ENCODE measurements around the gene KIF6.

The KIF6 gene

DNA sequence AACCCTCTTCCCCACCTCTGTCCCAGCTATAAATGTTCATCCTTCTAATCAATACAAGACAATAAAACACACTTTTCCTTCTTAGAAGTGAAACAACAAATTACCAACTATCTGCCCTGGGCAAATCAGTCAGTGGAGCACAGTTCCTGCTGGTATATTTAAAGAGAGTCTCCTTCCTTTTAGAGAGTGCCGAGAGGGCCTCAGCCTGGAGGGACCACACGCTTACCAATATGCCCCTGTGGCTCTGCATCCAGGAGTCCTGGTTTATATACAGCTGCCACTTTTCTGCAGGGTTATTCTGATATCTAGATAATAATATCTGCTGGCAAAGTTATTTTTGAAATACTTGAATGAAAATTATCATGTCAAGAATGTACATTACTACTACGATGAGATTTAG is 315.3 kb downstream of the KIF6 start:
- no peak for DNase-seq

DNA sequence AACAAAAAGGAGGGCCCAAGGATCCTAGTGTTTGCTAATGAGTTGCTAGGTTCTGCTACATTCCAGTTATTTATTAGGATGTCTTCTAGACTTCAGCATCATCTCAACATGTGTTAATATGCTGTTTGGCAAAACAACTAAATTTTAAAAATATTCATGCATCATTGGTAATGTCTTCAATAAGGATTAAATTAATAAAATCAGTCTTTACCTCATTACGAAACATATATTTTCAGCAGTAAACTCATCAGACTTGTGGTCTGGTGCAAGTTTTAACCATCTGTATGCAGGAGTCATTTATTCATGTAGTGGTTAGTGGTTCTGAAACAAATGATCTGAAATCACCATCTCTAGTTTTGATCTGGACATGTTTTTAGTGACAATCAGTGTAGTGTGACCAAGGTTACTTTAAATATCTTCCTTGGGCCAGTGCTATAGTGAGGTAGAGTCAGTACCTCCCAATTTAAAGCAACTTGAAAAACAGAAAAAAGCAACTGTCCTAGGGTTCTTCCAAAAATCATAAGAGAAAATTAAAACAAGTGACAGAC is 317.7 kb downstream of the KIF6 start:
- DNase-seq: no peak

DNA sequence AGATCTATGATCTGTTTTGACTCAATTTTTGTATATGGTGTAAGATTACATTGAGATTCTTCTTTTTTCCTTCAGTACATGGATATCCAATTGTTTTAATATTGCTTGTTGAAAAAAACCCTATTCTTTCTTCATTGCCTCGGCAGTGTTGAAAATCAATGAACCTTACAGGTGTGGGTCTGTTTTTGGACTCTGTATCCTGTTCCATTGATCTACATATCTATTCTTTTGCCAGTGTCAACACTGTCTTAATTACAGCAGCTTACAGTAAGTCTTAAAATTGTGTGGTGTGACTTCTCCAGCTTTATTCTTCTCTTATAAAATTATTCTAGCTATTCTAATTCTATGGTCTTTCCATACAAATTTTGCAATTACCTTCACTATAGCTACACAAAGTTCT is 320.9 kb downstream of the KIF6 start:
- no peak for DNase-seq

DNA sequence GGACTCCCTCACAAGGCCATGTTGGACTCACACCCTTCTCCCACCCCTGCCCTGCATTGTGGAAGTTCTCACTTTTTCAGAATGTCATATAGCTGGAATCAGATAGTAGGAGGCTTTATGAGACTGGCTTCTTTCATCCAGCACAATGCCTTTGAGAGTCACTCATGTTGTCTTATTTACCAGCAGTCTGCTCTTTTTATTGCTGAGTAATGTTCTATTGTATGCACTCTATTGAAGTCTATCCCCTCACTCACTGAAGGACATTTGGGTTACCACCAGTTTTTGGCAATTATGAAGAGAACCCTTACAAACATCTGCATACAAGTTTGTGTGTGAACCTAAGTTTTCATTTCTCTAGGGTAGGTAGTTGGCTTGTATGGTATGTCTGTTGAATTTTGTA is 321.9 kb downstream of the KIF6 start:
- no peak for DNase-seq

DNA sequence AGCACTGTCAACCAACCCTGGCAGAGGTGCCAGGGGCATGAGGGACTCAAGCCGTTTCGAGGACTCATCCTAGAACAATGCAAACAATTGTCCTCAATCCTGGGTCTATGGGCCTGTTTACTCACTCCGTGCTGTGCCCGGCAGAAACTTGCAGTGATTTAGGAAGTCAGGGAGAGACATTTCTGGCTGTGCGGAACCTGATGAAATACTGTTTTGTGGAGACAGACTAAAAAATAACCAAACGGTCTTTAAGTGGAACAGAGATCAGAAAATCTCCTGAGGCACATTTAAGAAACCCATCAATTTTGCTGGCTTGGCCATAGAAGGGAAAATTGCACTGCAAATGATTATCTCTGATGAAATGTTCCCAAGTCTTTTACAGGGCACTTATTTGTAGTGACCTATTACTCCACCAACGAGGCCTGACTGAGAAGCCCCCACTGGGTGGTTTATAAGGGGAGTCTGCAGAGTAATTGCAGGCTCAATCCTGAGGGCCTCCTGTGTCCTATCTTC is 322.9 kb downstream of the KIF6 start:
- DNase-seq: no peak

DNA sequence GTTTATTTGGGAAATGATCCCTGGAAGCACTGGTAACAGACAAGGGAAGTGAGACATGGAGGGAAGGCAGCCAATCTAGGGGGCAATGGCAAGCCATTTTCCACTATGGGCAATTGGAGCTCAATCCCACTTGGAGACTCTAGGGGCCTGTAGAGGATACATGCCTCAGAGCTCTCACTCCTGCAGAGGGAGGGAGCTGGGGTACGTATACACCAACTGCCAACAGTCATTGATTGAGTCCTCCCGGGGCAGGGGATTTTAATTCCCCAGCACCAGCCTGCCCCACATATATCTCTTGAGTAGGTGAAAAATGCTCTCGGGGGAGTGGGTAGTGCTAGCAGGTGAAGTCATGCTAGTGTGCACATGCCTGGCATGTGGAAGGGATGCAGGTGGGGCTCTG is 323.8 kb downstream of the KIF6 start:
- DNase-seq: no peak

DNA sequence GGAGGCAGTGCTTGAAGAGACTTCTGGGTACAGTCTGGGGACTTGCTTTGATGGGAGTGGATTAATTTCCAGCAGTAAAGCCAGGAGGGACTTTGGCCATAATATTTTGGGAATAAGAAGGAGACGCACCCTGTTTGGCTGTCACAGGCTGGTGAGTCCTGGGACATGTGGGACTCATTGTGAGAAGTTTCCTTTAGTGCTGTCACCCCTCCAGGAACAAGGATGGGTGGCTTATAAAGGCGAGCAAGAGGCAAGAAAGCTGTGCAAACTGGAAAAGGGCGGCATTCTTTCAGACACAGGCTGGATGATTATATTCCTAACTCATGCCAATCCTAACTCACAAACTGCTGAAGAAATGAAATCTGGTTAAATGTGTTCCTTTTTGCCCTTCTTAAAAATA is 325.2 kb downstream of the KIF6 start:
- no peak for DNase-seq

DNA sequence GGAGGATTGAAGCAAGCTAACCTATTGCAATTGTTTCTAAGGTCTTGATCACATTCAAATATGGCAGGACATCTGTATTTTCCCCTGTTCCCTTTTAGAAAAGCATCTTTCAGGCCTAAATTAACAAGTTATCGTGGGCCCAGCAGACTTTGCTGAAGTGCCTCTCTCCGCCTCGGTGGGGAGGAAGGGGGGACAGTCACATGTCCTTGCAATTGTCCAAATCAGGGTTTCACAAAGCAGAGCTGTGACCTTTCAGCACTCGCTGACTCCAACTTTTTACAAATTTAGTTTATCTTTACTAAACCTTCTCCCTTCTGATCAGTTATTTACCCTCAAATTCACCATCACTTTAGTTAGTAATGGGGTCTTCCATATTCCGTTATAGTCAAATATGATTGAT is 328.4 kb downstream of the KIF6 start:
- no peak for DNase-seq

DNA sequence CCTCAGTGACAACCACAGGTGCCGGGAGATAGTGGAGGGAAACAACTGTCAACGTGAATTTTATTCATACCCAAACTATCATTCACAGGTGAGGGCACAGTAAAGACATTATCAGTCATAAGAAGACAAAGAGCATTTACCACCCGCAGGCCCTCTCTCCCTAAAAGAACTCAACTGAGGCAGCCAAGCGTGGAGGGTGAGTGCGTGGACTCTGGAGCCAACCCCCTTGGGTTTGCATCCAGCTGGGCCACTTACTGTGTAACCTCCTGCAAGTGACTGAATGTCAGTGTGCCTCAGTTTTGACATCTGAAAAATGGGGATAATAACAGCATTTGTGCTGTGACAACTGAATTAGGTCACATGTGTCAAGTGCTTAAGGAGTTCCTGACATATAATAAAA is 332.1 kb downstream of the KIF6 start:
- DNase-seq: no peak

DNA sequence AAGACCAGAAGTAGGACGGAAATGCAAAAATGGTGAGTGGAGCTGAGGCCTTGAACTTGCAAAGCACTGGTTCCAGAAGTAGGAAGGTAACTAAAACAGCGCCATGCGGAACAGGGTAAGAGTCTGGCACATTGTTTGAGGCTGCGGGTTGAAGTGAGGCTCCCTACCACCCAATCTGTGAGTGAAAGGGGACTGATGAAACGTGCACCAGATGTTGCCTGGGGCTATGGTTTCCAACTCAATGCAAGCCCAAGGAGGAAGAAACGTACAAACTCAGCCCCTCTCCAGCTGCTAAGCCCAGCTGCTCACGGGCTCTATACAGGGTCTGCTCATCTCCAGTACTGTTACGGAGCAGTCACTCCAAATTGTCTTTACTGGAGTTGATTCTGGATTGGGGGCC is 334.0 kb downstream of the KIF6 start:
- no peak for DNase-seq

DNA sequence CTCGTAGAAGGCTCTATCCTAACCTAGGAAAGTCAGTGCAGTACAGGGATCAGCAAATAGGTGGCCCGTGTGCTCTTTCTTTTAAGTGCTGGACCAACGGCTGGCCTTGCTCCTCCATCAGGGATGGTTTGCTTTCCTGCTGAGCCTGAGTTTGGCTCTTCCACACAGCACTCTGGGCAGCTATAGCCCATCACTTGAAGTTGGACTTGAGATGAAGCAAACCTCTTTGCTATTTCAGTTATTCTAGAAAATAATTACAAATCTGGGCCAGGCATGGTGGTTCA is 335.8 kb downstream of the KIF6 start:
- DNase-seq: no peak

DNA sequence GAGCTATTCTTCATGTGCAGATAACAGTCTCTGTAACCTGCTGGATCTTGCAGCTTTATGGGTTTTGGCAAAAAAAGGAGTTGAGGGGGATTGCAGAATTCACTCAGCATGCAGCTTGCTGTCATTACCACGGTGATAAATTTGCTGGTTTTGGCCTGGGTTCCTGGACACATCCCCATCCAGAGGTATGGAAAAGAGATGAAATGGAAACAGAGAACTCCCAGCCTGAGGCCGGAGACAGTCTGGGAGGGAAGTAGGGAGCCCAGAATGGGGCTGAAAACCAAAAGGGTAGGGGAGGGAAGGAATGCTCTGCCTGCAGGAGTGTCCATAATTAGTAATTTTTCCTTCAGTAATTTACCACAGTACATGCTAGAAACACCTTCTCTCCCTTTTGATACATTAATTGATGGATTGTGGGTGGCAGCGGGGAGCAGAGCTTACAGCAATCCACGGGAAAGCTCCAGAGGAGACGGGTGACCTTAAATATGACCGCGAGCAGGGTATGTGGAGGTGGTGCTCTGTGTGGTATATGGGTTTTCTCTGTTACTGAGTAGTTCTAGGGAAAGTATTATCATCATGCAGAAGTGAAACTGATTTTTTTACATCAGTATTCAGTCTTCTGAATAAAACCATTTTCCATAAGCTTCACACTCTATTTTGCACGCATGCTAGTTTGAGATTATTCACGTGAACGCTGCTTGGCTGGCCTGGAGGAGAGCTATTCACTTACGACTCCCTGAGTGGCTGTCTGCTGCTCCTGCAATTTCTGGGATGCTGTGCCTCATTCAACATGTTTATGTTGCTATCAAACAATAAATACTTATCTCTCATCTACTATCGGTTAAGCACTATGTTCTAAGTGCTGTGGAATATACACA is 336.4 kb downstream of the KIF6 start:
- DNase-seq: no peak

DNA sequence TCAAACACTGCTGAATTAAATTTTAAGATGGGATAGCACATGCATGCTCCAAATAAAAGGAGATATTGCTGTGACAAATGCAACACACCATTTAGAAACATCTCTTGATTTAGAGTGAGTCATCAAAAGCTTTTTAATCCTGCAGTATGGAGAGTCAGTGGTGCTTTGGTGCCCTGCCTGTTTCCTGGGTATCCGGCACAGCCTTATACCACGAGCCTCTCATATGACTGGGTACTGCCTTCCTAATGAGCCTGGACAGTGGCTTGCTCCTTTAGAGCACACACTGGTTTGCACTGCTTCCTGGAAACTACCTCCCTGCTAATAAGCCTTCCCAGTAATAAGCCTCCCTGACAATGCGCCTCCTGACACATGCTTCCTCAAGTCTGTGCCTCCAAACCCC is 337.4 kb downstream of the KIF6 start:
- no peak for DNase-seq

DNA sequence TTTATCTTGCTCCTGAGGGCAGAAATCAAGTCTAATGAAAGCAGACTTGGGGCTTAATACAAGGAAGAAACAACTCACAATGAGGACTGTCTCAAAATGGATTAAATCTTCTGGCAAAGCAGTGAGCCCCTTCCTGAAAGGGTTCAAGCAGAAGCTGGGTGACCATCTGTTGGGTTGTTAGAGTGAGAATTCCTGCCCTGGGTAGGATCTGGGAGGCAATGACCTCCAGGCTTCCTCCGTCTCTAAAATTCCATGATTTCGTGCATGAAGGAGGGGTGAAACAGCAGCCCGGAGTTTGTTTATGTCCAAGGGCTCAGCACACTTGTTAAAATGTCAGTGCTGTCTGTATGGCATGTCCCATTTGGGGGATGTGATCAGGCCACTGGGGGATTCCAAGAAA is 338.7 kb downstream of the KIF6 start:
- DNase-seq: no peak

DNA sequence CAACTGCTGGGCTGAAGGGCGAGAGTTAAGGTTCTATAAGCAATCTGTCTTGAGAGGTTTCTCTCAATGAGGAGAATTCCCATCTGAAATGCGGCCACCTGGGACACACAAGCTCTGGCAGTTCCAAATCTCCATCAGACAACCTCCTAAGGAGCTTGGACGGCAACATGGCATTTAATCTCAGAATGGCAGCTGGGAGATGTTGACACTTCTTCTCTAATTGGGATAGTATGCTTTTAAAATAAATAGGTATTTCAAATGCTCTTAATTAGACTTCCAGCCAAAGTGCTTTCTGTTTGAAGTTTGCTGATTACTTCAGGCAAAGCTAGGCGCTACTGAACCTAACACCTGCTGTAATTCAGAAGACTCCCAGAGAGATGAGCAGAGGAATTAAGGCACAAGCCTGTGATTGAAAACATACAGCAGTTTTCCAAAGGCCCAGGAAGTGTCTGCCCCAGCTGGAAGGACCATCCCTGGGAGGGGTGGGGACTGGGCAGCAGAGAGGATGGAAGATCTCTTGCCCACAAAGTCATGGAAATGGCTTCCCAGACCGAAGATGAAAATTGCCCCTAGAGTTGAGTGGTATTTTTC is 343.6 kb downstream of the KIF6 start:
- DNase-seq: no peak

DNA sequence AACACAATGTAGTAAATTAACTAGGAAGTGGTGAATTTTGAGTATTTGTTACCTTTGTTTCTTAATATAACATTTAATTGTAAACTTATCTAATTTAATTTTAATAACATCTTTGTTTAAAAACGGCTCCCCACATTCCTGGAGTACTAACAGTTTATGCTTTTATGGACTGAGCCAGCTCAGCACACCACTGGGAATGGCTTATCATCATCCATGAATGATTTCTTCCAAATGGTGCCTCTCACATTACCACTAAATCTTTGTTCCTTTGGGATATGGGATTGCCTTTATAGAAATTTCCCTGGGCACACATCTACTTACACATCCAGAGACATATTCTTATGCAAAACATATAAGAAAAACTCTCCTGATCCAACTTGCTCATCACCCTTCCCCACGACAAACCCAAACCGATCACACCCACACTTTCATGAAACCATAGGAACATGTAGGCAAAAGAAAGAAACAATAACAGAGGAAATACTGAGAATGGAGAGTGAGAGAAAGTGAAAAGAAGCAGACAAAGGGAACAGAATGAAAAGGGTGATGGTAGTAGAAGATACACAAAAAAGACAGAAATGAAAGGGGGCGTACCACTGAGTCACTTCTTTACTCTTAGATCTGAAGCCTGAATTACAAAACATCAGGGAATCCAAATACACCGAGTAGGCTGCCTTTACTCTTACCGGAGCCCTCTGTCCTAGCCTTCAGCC is 344.2 kb downstream of the KIF6 start:
- no peak for DNase-seq

DNA sequence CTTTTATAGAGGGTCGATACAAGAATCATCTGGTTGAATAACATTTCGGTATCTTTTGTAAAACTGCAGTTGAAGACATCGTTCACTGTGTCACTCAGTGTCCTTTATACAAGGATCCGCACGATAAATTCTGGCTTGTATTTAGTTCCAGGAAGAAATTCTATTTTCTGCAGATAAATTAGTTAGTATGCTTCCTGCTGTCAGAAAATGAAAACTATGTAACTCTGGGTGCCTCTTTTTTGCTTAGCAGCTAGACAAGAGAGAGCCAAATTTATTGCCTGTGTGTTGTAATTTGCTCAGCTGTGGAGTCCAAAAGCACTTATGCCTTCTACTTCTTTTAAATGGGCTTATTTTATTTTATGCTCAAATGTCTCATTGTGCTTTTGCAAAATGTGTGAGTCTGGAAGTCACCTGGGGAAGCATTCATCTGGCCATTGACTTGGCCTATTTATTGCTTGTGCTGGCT is 346.2 kb downstream of the KIF6 start:
- DNase-seq: no peak

DNA sequence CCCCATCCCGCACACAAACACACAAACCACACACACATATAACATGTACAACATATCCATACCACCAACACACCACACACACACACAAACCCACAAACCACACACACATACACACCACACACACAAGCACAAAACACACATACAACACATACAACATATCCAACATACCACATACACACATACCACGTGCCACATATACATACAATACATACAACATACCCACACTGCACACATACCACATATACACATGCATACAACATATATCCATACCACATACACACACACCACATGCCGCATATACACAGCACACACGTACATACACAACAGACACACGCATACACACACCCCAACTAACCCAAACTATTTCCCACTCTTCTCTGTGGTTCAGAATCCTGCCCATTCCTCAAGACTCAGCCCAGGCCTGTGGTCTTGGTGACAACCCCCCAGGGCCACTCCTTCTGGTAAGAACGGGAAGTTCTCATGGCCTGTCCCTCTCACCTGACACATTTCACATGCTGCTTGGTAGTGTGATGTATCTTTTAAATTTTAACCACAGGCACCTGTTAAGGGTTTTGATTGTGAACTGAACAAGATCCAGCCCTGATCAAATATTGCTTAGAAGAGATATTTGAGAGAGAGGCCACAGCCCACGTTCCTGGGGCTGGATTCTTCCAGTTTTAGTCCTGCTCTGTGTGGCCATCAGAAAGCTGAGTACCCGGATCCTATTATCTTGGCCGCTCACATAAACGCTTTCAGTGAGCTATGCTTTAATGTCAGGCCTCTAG is 346.8 kb downstream of the KIF6 start:
- no peak for DNase-seq

DNA sequence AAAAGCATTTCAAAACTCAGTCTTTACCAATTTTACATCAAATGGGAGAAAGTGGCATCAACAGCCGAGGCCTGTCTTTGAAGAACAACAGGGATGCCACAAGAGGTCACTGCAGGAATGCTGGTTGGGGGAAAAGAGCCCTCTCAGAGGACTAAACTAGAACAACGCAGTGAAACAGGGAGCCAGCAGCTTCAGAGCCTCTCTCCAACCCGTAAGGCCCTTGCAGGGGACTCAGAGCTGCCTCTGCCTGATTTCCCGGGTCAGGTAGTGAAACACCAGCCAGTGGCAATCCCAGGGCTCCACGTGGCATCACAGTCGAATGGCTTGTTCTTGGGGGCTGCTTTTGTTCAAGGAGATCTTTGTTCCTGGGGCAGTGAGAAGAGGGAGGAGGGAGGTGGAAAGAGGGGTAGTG is 347.7 kb downstream of the KIF6 start:
- no peak for DNase-seq

DNA sequence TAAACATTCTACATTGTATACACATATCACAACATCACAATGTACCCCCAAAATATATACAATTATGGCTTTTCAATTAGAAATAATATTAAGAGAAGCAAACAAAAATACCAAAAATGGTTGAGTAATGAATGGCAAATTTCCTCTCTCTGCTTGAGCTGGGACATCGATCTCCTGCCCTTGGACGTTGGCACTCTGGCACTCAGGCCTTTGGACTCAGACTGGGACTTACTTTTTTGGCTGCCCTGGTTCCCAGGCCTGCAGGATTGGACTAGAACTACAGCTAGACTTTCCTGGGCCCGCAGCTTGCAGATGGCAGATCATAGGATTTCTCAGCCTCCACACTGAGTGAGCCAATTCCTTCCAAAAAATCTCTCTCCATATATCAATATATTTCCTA is 349.8 kb downstream of the KIF6 start:
- DNase-seq: no peak

DNA sequence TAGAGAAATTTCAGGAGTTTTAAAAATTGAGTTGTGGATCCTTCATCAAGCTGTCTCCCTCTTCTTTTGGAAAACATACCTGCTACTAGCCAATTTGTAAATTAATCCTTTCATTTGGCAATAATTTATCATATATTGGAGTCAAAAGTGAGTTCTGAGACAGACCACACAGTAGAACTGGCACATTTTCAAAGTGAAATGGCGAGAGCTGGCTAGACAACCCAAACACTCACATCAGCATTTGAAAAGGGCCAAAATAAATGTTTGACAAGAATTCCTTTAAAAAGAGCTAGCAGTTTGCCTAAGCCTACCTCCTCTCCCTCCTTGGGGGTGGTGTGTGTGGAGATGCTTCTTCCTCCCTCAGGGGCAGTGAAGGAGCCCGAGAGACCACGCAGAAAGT is 354.8 kb downstream of the KIF6 start:
- DNase-seq: no peak

DNA sequence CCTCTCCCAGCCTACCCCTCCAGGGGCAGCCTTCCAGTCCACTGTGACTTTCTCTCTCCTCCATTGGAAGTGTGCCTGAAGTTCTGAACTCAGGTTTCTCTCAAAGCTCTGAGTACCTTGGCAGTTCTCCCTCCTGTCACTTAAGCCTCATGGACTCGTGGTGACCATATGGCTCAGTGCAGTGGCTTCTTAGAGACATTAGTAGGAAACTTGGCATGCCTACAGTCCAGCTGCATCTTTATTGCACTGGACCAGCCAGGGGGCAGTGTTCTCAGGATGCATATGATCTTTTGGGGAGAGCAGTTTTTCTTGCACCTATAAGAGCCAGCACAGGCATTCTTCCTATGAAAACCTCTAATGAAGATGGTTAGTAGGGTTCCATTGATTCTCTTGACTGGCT is 355.2 kb downstream of the KIF6 start:
- DNase-seq: no peak

DNA sequence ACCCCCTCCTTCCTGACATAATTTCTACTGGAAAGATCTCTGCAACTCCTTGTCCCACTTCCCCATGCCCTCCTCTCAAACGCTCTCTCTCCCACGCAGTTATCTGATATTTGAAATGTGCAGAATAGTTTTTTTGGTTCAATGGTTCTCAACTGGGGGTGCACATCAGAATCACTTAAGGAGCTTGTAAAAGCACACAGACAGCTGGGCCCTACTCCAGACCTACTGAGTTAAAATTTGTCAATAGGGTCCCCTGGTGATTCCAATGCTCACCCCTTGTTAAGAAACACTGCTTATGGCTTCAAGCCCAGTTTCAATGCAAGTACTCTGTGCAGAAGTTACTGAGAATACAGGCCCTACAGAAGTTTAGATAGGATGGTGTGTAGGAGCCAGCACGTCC is 357.5 kb downstream of the KIF6 start:
- DNase-seq: no peak
